NCI-H1092 (cell line): Measurements from ENCODE around the gene PYGB.

ENCODE experiments used
- DNase-seq: peaks from one replicate; lab custom pipeline; 2025; lab: John Stamatoyannopoulos, UW

PYGB gene

GRCh38 chr20:25283221-25283951, 35.5 kb downstream of the PYGB start:
- no peak for DNase-seq

- DNase-seq = no peak
Measured at GRCh38 chr20:25284131-25284601, 36.3 kb downstream of the PYGB start.

DNA sequence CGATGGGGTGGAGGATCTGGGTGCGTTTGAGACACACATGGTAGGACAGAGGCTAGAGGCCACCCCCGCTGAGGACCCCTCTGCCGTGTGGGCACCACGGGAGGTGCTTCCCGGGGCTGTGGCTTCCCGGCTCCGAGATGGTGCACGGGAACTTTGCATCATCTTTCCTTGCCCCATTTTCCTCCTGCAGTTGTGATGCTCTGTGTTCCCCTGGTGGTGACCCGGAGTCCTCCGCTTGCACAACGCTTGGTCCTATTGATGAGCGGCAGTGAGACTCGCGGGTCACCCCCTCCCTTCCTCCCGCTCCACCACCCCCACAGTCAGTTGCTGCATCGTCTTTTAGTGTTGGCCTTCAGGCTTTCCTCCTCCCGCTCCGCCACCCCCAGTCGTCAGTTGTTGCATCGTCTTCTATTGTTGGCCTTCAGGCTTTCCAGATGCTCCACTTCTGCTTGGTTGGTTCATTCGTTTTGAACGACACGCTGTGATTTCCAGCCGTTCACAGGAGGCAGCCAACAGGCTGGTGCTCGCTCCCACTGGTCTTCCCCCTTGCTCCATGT, 37.3 kb downstream of the PYGB start:
- no peak for DNase-seq

DNA sequence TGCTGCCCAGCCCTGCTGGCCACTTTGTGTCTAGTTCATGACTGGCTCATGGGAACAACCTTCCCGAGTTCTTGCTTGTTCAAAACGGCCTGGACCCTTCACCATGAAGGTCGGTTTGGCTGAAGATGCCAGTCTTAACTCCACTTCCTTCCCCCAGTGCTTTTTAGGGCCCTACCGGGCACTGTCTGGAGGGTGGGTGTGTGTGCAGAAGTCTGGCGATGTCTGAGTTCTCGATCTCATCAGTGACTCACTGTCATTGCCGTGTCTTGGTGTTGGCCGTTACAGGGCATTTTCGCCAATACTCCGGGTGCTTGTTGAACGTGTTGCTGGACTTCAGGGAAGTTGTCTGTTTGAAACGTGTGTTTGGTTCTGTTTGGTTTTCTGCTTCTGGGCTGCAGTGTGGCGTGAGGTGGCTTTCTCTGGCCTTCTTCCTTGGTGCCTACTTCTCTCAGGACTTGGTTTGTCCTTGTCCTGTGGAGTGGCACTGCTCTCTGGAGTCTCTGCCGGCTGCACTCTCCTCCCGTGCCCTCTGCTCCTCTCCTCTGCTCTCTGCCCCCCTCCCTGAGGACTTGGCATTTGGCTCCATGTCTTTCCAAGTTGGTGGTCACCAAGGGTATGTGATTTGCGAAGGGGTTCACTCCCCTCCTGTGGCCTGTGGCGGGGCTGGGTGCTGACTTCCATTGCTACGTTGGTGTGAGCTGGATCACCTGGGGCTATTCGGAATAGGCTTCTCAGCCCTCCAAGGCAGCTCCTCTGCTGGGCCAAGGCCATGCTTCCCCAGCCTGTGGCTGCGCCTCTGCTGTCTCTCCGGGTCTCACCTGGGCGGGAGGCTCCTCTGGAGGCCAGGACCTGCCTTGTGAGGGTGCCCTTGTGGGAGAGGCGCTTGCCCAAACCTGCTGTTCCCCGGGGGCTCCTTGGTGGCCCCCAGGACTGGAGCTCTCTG, 38.2 kb downstream of the PYGB start:
- DNase-seq = no peak

DNA sequence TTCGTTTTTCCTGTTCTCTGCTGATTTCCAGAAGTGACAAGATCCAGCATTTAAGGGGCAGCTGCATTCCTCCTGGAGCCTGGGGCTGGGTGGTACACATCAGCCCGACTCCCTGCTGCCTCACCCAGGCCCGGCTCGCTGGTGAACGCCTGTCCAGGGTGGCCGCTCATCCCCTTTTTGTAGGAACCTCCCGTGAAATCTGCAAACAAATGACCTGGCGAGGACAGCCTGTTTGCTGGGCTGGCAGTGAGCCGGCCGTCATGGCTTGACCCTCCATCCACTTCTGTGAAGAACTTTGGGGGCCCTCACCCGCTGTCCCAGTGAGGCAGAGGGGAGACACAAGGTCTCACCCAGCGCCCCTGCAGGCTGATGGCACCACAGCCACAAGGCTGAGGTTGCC, 39.0 kb downstream of the PYGB start:
- no peak for DNase-seq

GRCh38 chr20:25287631-25288290, 39.9 kb downstream of the PYGB start:
- no peak for DNase-seq

DNA sequence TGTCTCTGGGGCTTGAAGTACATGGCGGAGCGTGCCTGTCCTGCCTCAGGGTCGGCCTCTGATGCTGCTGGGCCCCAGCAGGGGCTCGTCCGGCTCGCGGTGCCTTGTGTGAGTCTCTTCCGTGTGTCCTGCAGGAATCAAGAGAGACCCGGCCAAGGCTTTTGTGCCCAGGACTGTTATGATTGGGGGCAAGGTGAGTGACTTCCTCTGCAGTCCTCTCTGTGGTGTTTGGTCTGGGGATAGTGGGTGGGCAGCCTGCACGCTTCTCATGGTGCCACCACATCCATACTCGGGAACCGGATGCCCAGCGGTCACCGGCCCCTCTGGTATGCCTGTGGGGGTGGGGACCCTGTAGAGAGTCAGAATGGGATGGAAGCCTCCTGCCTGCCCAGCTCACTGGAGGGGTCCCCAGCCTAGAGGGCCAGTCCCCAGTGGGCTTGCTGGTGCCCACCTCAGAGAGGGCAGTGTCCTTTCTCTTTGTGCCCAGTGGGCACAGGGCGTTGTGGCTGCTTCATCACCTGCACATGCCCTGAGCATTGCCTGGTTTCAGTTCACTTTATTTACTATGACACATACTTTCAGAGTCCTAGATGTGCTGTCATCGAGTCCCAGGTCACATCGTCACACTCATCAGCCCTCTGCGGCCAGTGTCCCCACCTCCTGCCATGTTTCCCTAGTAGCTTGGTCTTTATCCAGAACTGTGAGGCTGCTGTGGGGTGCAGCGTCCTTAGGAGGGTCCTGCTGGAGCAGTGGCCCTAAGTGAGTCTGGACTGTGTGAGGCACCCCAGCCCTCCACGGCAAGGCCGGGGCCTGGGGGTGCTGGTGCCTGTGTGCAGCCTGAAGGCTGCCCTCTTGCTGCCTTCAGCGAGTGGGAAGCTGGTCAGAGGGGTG, 40.7 kb downstream of the PYGB start:
- no peak for DNase-seq

DNA sequence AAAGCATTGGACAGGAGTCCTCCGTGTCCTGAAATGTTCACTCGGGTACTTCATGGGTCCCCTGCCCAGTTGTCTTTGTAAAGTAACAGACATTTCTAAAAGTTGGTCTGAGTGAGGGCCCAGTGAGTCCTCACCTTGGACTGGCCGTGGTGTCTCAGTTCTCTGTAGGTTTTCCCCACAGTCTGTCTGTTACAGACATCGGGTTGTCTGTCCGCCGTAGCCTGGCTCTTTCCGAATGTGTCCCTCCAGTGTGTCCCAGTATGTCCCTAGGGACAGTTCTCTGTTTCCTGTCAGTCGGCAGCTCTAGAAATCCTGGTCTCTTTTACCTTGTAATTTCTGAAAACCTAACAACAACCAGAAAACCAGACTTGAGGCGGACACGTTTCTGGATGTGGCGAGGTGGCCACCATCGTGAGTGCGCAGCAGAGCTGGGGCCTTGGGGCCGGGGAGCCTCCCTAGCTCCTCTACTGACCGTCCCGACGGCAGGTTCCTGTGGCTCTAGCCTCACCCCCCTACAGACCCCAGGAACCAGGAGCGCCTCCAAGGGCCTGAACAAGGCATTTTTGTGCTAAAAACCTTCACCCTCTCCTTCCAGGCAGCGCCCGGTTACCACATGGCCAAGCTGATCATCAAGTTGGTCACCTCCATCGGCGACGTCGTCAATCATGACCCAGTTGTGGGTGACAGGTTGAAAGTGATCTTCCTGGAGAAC, 42.2 kb downstream of the PYGB start:
- no peak for DNase-seq

DNA sequence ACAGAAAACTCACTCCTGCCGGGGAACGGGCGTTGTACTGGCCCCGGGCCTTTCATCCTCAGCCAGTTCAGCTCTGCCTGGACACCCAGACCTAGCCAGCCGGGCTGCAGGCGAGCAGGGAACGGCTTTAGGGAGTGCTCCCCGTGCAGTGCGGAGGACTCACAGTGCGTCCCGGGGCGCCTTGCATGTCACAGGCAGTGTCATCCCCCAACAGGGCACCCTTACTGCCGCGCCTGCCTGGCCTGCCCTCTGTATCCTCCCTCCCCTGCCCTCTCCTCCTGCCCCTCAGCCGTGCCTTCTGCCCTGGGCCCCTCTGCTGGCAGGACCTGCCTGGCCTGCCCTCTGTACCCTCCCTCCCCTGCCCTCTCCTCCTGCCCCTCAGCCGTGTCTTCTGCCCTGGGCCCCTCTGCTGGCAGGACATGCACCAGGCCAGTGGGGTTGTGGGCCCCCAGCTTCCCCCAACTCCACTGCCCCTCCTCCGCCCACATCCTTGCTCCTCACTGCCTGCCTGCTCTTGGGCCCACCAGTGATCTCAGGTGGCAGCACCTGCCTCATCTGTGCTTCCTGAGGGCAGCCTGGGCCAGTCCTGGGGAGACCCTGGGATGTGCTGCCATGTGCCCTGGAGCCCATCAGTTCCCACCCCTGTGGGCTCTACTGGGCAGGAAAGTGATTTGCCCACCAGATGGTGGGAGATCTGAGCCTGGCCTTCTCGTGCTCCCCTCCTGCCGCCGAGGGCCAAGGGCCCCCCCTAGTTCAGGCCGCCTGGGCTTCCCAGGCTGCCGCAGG, 43.0 kb downstream of the PYGB start:
- DNase-seq = no peak

DNA sequence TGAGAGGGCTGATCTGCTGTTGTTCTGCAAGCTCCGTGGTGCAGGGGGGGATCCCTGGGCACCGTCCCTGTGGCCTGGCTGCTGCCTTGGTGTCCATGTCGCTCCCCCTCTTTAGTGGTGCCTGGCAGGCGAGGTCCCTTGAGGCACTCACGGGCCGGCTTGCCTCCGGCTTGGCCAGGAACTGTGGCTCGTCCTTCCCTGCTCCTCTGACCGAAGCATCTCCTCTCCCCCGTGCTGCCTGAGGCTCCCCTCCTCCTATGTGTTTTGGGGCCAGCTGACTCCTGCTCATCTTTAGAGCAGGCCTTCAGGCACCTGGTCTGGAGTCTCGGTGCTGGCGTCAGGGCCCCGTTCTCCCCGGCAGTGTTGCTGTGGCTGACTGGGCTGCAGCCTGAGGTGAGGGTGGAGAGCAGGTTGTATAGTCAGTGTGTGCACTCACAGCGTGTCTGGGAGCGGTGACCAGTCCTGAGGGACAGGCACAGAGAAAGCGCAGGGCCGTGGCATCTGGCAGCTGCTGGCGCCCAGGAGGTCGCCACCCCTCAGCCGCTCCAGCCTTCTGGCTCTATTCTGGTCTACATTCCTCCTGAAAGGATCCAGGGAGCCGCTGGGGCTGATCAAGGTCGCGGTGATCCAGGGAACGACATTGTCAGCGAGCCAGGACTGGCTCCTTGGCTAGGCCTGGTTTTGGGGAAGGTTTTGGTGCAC, 43.7 kb downstream of the PYGB start:
- DNase-seq = no peak

GRCh38 chr20:25292176-25292891, 44.4 kb downstream of the PYGB start:
- no peak for DNase-seq

- DNase-seq = no peak
Measured at GRCh38 chr20:25293507-25293906, 45.6 kb downstream of the PYGB start.

- no peak for DNase-seq
Measured at GRCh38 chr20:25293910-25294458, 46.1 kb downstream of the PYGB start.

GRCh38 chr20:25294459-25295385, 46.8 kb downstream of the PYGB start:
- peak; percentile 38 for DNase-seq

DNA sequence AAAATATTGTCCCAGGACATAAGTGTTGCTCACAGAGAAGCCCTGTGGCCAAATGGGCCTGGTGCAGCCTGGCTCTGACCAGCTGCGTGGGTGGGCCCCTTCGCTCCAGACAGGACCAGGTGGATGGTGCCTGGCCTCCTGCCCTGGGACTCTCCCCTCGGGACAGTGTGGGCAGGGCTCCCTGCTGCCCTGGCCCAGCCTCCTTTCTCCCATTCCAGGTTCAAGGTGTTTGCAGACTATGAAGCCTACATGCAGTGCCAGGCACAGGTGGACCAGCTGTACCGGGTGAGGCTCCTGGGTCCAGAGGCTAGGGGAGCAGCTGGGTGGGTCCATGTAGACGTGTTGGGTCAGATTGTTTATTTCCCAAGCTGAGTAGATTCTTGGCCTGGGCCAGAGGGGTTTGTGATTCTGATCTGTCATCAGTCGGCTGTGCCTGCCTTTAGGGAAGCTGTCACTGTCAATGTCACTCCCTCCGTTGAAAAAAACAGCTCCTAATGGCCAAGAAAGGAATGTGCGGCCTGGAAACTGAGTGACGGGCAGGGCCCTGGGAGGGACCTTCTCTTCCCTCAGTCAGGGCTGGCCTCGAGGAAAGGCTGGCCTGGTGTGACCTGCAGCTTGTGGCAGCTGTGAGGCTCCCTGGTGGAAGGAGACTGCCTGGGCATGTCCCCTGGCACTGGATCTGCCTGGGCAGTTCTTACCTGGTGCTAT, 47.7 kb downstream of the PYGB start:
- DNase-seq = no peak
